T-helper 1 cell (primary cell): Measurements from ENCODE around the gene NLGN4X.

Source experiments
- DNase-seq, 5 donors: peaks; one replicate each; pipeline ENCODE4 v3.0.0-alpha.2; 2012 to 2020
- total RNA-seq, 4 donors: gene quantifications; one replicate each; lab custom pipeline; 2026; lab: John Stamatoyannopoulos, UW

Gene NLGN4X
- 0 reads per million in 4 donors for total RNA-seq

DNA sequence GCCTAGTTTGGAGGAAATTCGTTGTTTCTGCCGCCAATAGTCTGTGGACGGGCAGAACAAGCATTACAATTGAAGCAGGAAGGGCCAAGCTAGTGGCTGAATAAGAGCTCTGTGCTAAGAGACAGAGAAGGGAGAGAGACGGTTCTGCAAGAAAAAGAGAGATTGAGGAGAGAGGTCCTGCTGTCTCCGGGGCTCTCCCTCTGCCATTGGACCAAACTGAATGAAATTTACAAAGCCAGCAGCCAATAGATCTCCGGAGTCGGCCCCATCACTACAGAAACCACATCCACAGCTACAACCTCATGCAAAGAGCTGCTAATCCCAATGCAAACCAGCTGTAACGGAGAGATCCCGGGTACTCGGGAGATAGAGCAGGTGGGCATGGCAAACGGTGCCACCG is at the start of gene NLGN4X:
TSS of gene NLGN4X (minus strand) at position 148 of the 400 bp plus-strand sequence. CDS start 77,401 bp downstream, outside the sequence.
- no peak for DNase-seq

DNA sequence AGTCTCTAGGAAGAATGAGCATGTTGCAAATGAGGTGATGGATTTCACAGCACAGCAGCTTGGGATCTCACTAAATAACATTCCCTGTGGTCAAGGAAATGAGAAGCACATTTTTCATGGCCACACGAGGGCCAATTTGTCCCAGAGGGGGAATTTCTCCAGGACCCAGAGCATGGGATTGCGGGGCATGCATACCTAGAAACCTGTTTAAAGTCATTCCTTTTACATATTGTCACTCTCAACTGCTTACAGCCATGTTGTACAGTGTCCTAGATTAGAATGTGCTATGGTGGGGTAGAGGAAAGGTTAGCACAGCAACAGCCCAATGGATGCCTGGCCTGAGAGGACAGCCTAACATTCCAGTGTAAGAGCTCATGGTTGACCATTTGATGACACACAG is 37.4 kb upstream of the NLGN4X start:
- no peak for DNase-seq

- DNase-seq, result no peak
Observed at GRCh38 chrX:6262959-6263358, 34.3 kb upstream of the NLGN4X start.

DNA sequence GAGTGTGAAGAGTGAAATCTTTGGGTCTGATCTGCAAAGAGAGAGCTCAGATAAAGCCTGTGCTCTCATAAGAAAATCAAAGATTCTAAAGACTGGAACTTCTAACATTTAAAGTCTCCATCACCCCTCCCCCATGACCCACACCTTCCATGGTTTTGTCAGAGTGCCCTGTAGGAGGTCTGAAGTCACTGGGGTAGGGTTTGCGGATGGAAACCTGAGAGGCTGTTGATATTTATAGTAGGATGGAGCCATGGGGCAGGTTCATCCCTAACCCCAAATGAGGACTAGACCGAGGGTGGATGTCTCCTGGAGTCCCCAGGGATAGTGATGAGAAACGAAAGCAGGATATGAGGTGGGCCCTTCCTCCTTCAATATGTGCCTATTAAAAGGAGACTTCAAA is 28.4 kb upstream of the NLGN4X start:
- no peak for DNase-seq

DNA sequence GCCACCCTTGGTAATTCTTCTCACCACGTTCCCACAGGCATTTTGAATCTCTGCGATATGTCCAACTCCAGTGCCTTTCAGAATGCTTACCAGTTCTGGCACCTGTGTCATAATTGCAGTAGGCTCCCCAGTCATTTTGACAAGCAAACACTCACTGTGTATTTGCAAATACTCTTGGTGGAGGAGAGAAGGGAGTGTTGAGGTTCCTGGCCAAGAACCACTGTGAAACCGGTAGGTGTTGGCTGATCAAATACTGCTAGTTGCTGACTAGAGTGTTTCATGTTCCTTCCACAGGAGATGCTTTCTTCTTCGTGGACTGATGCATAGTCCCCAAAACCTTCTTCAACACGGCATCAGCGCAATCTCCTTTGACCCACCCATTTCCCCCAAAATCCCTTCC is 16.0 kb upstream of the NLGN4X start:
- DNase-seq, result no peak

- no peak for DNase-seq
Observed at GRCh38 chrX:6238576-6238975, 9.9 kb upstream of the NLGN4X start.

DNA sequence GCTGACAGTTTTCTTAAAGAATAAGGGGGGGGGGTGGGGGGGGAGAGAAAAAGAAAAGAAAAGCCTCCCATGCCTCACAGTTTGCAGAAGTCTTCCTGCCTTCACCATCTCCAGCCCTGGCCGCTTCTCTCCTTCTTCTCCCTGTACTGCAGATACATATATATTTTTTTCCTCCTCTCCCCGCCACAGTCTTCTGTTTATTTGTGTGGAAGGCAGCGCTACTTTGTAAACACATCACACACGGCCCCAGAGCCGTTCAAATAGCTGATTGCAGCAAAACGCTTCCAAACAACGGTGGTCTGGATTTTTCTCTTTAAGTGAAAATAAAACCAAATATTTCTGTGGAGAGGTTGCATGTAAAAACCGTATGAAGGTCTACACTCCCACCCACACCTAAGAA is 732 bp downstream of the NLGN4X start:
- DNase-seq, result no peak

DNA sequence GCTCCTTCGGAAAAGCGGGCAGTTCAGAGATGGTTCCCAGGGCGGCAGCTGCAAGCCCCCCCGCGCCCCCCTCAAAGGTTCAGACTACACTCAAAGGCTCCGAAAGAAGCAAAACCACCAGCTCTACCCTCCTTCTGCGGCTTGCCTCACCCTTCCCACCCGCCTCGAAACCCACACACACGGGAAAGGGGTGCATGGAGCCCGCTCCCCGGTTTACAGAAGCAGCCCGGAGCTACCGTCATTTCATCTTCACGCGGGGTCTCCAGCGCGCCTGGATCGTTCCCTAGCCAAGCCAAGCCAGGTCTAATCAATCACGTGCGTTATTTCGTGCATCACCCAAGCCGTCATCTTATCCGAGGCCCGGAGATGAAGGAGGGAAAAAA is 1.2 kb downstream of the NLGN4X start:
- no peak for DNase-seq

DNA sequence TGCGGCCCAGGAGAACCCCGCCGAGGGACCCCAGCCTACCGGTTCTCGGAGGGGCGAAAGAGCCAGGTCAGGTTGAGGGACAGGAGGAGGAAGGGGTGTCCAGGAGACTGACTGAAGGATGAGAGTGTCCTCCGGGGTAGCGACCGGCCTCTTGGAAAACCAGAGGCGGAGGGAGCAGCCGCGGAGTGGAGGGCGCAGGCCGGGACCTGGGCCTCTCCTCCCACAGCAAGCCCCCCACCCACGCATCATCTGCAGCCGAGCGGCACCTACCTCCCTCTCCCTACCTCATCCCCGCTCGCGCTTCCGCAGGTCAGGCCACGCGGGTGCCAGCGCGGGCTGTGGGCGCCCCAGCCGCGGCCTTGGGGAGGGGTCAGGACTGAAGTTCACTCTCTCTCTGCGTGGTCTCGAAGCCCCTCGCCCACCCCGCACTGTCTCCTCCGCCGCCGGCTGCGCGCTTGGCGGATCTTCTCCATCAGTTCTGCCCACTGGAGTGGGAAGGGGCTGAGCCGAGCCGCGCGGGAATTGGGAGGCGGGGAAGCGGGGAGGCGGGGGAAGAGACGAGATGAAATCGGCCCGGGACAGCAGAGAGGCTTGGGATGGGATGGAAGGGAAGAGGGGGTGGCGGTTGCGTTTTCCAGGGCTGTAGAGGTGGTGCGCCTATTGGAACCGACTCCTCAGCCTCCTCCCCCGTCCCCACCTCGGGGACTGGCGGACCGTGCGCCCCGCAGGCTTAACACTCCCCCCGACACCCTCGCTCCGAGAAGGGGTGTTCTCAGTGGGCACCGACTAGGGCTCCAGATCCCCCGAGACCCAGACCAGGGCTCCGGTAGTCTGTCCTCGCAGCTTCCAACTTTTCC is 1.8 kb downstream of the NLGN4X start:
- DNase-seq, result no peak

- DNase-seq, result no peak
Observed at GRCh38 chrX:6225911-6226595, 2.6 kb downstream of the NLGN4X start.

DNA sequence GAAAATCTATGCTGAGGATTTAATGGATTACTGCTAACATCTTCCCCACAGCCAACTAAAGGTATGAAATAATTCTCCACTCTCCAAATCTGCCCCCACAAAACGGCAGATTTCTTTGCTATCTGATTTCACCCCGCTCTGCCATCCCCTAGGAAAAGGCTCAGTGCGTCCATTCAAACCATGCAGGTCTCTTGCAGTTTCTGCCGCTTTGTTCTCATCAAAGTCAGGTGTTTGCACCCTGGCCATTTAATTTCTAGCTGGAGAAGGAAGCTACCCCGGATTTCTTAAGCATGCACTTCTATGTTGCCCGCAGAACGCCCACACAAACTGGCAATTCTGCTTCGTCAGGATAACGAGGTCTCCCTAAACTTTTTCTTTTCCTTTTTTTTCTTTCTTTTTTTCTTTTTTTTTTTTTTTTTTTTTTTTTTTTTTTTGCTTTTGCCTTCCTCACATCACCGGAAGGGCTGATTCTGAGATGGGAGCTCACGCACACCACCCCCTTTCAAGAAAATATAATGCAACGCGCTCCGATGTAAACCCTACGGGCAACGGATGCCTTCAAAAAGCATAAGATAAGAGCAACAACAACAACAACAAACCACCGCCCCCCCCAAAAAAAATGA is 3.3 kb downstream of the NLGN4X start:
- DNase-seq, result no peak

DNA sequence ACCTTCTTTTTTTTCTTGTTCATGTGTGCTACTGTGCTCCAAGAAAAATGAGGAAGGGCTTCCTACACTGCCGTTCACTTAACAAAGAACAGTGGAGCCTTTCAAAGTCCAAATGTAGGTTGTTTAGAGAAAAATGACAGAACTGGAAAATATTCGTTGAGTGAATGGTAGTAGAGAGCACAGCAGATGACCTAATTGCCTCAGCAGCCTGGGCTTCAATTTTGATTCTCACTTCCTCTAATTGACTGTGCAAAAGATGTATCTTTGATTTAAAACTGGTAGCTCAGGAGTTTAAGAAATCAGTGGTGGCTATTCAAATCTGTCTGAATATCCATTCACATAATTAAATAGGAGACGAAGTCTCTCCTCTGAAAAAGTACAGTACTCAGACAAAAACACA is 5.2 kb downstream of the NLGN4X start:
- no peak for DNase-seq

GRCh38 chrX:6210230-6210629 is 18.4 kb downstream of the NLGN4X start:
- DNase-seq, result no peak

- DNase-seq, result no peak
Observed at GRCh38 chrX:6203462-6204215, 25.0 kb downstream of the NLGN4X start.

DNA sequence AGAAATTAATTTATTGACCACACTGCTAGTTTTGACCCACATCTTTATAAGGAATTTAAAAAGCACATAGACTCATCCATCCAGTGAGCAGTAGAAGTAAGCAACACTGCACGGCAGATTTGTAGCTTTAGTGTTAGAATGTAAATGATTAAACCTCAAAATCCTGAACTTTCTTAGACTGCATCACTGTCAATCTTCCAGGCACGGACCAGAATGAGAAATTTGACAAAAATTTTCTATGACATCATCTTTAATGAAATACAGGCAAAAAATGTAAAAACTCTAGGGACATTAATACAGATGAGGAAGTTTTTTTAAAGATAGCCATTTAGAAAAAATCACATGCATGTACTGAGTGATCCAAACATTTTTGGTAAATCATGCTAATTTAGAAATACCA is 29.2 kb downstream of the NLGN4X start:
- no peak for DNase-seq

GRCh38 chrX:6187256-6187655 is 41.4 kb downstream of the NLGN4X start:
- no peak for DNase-seq

DNA sequence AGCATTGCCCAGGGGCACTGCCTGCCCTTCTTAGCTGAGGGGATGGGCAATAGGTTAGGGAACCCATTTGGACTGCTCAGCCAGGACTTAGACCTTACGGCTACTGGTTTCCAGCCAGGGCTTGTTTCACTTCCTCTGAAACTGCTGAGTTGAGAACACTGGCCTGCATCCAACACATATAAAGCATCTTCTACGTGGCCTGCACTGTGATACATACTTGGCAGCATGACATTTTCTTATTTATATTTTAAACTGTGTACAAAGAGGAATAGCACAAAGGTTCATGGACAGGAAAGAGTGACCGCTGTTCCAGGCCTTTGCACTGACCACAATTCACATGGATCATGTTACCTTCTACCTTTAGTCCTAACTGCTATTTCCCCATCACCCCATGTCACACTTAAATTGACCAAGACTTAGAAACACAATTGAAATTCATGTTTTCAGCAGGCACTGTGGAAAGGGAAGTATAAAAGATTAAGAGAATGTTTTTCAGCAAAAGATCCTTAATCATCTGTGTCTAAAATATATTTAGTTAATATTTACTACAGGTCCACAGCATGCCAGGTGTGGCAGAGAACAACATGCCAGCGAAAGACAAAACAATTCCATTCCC is 43.7 kb downstream of the NLGN4X start:
- DNase-seq, result no peak

DNA sequence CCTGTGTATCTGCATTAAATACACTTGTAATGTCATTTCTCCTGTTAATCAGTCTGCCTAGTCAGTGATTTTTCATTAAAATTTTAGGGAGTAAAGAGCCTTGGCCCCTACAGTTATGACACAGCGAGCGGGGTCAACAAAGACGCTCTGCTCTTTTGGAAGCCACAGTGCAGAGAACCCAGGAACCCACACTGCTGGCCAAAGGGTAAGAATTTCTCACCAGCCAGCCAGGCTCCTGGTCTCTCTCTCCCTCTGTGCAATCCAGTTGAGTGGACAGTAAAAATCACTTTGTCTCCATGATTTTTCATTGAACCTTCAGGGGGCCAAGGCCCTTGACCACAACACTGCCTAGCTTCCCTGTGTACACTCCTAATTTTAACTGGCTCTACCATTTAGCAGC is 52.8 kb downstream of the NLGN4X start:
- no peak for DNase-seq

DNA sequence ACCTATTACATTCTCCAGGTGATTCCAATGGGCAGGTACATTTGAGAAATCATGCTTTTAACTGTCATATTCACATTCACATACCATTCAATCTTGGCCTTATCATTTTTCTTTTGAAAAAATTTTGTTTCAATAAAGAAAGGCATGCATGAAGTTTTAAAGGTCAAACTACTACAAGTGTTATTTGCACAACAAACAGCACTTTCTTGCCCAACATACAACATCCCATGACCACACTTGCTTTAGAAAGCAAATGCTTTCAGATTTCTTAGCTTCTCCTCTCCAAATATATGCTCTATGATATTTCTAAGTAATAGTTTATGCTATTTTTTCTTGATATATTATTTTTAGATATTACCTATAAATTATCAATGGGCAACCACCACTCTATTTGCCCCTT is 58.2 kb downstream of the NLGN4X start:
- DNase-seq, result no peak

DNA sequence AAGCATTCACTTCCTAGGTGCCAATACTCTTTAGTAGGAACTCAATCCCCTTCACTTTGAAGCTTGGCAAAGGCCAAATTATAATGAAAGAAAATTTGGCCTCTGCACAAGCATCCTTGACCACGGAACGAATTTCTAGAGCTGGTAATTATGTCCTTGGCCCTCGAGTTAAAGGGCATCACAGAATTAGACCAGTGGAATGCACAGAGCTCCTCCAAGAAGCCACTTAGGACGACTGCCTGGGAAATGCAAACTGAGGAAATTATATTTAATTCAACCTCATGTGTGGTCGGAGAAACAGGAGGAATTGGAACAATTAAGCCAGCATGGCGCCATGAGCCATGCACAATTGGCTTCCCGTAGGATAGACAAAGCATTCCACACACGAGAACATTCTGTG is 59.3 kb downstream of the NLGN4X start:
- DNase-seq, result no peak

- DNase-seq, result no peak
Observed at GRCh38 chrX:6163721-6164120, 64.9 kb downstream of the NLGN4X start.

DNA sequence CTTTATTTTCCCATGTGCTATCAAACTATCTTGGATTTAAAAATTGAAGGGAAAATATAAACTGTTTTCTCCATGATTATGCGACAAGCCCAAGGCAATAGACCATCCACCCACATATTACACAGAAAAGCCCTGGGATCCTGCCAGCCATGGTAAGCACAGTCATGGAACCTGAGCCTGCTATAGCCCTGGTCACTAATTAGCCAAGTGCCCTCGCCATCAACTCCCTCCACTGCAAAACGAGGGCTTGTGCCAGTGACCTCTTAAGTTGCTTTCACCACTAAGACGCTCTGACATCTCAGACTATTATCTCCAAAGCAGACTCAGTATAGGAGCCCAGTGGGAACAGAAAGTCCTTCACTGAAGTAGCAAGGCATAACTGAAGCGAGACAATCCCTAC is 69.2 kb downstream of the NLGN4X start:
- no peak for DNase-seq

DNA sequence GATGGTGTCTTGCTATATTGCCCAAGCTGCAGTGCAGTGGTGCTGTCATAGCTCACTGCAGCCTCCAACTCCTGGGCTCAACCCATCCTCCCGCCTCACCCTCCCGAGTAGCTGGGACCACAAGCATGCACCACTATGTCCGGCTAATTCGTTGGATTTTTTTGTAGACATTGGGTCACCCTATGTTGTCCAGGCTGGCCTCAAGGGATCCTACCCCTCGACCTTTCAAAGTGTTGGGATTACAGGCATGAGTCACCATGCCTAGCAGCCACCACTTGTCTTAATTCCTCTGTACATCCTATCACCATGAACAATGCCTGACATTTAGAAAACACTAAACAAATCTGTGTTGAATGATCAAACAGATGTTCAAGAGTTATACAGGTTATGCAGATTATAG is 76.7 kb downstream of the NLGN4X start:
- no peak for DNase-seq
